Activated naive CD8-positive, alpha-beta T cell (primary cell): ENCODE results near the gene XPNPEP1.

Source experiments
- H3K27ac Mint-ChIP-seq: one replicate; pipeline ENCODE4 v1.8.0; 2021; ENCODE audit warnings: mixed read lengths
- H3K27me3 Mint-ChIP-seq: one replicate; pipeline ENCODE4 v1.8.0; 2021; ENCODE audit warnings: mixed read lengths
- H3K36me3 Mint-ChIP-seq: one replicate; pipeline ENCODE4 v1.8.0; 2021; ENCODE audit warnings: mixed read lengths
- H3K4me1 Mint-ChIP-seq: one replicate; pipeline ENCODE4 v1.8.0; 2021; ENCODE audit warnings: low read depth, mixed read lengths
- H3K4me3 Mint-ChIP-seq: one replicate; pipeline ENCODE4 v1.8.0; 2021; ENCODE audit warnings: mild to moderate bottlenecking, mixed read lengths
- H3K9me3 Mint-ChIP-seq: one replicate; pipeline ENCODE4 v1.8.0; 2021; ENCODE audit warnings: low read depth, mixed read lengths

XPNPEP1 gene

GRCh38 chr10:109895095-109895818, 28.1 kb downstream of the XPNPEP1 start:
- Mint-ChIP-seq H3K27ac (no peak overlapping the region), H3K4me3 (no peak overlapping the region), H3K9me3 (no peaks in the 10 kb centered on the region), H3K27me3 (no peaks in the 10 kb centered on the region), H3K36me3 (peaks cover 12% of the 10 kb centered on the region), H3K4me1 (peaks cover 45% of the 10 kb centered on the region)

- Mint-ChIP-seq H3K9me3 (no peaks in the 10 kb centered on the region), H3K4me3 (no peak overlapping the region), H3K36me3 (peaks cover 11% of the 10 kb centered on the region), H3K27ac (no peak overlapping the region), H3K4me1 (peaks cover 42% of the 10 kb centered on the region), H3K27me3 (no peaks in the 10 kb centered on the region)
Measured at GRCh38 chr10:109894516-109894915, 28.8 kb downstream of the XPNPEP1 start.

GRCh38 chr10:109893386-109893785, 29.9 kb downstream of the XPNPEP1 start:
- H3K9me3 Mint-ChIP-seq: no peaks in the 10 kb centered on the region
- H3K27ac Mint-ChIP-seq: no peak overlapping the region
- peaks cover 11% of the 10 kb centered on the region for H3K36me3 Mint-ChIP-seq
- no peak overlapping the region for H3K4me3 Mint-ChIP-seq
- no peaks in the 10 kb centered on the region for H3K27me3 Mint-ChIP-seq
- peaks cover 32% of the 10 kb centered on the region for H3K4me1 Mint-ChIP-seq

GRCh38 chr10:109892931-109893330, 30.4 kb downstream of the XPNPEP1 start:
- no peak overlapping the region for H3K4me3 Mint-ChIP-seq
- H3K36me3 Mint-ChIP-seq: peaks cover 9% of the 10 kb centered on the region
- H3K4me1 Mint-ChIP-seq: peaks cover 31% of the 10 kb centered on the region
- H3K9me3 Mint-ChIP-seq: no peaks in the 10 kb centered on the region
- no peaks in the 10 kb centered on the region for H3K27me3 Mint-ChIP-seq
- H3K27ac Mint-ChIP-seq: no peak overlapping the region

- Mint-ChIP-seq H3K9me3 (no peaks in the 10 kb centered on the region), H3K36me3 (peaks cover 5% of the 10 kb centered on the region), H3K4me3 (no peak overlapping the region), H3K4me1 (peaks cover 31% of the 10 kb centered on the region), H3K27me3 (no peaks in the 10 kb centered on the region), H3K27ac (no peak overlapping the region)
Measured at GRCh38 chr10:109892117-109892516, 31.2 kb downstream of the XPNPEP1 start.

- H3K9me3 Mint-ChIP-seq: no peaks in the 10 kb centered on the region
- H3K4me1 Mint-ChIP-seq: peaks cover 26% of the 10 kb centered on the region
- H3K4me3 Mint-ChIP-seq: no peak overlapping the region
- no peaks in the 10 kb centered on the region for H3K27me3 Mint-ChIP-seq
- peak overlapping the region; percentile 64 for H3K27ac Mint-ChIP-seq
- H3K36me3 Mint-ChIP-seq: peaks cover 4% of the 10 kb centered on the region
Measured at GRCh38 chr10:109891105-109891504, 32.2 kb downstream of the XPNPEP1 start.

GRCh38 chr10:109889867-109890266, 33.4 kb downstream of the XPNPEP1 start:
- H3K9me3 Mint-ChIP-seq: no peaks in the 10 kb centered on the region
- no peaks in the 10 kb centered on the region for H3K27me3 Mint-ChIP-seq
- peaks cover 7% of the 10 kb centered on the region for H3K36me3 Mint-ChIP-seq
- H3K27ac Mint-ChIP-seq: no peak overlapping the region
- peaks cover 21% of the 10 kb centered on the region for H3K4me1 Mint-ChIP-seq
- no peak overlapping the region for H3K4me3 Mint-ChIP-seq

- peaks cover 15% of the 10 kb centered on the region for H3K4me1 Mint-ChIP-seq
- H3K27ac Mint-ChIP-seq: no peak overlapping the region
- H3K9me3 Mint-ChIP-seq: no peaks in the 10 kb centered on the region
- no peaks in the 10 kb centered on the region for H3K27me3 Mint-ChIP-seq
- H3K36me3 Mint-ChIP-seq: peaks cover 13% of the 10 kb centered on the region
- no peak overlapping the region for H3K4me3 Mint-ChIP-seq
Measured at GRCh38 chr10:109887776-109888175, 35.5 kb downstream of the XPNPEP1 start.

- H3K27me3 Mint-ChIP-seq: no peaks in the 10 kb centered on the region
- peak overlapping the region; percentile 68 for H3K27ac Mint-ChIP-seq
- H3K36me3 Mint-ChIP-seq: peaks cover 15% of the 10 kb centered on the region
- no peak overlapping the region for H3K4me3 Mint-ChIP-seq
- H3K4me1 Mint-ChIP-seq: peaks cover 12% of the 10 kb centered on the region
- H3K9me3 Mint-ChIP-seq: no peaks in the 10 kb centered on the region
Measured at GRCh38 chr10:109887243-109887642, 36.1 kb downstream of the XPNPEP1 start.

- H3K27me3 Mint-ChIP-seq: no peaks in the 10 kb centered on the region
- H3K4me1 Mint-ChIP-seq: peaks cover 10% of the 10 kb centered on the region
- no peaks in the 10 kb centered on the region for H3K9me3 Mint-ChIP-seq
- peaks cover 13% of the 10 kb centered on the region for H3K36me3 Mint-ChIP-seq
- no peak overlapping the region for H3K27ac Mint-ChIP-seq
- no peak overlapping the region for H3K4me3 Mint-ChIP-seq
Measured at GRCh38 chr10:109886781-109887140, 36.5 kb downstream of the XPNPEP1 start.

GRCh38 chr10:109886037-109886780, 37.1 kb downstream of the XPNPEP1 start:
- Mint-ChIP-seq H3K9me3 (no peaks in the 10 kb centered on the region), H3K27ac (no peak overlapping the region), H3K4me3 (no peak overlapping the region), H3K36me3 (peaks cover 13% of the 10 kb centered on the region), H3K4me1 (peaks cover 10% of the 10 kb centered on the region), H3K27me3 (no peaks in the 10 kb centered on the region)

GRCh38 chr10:109883859-109884771, 39.2 kb downstream of the XPNPEP1 start:
- Mint-ChIP-seq H3K36me3 (peaks cover 10% of the 10 kb centered on the region), H3K4me1 (peaks cover 8% of the 10 kb centered on the region), H3K27me3 (no peaks in the 10 kb centered on the region), H3K27ac (no peak overlapping the region), H3K4me3 (no peak overlapping the region), H3K9me3 (no peaks in the 10 kb centered on the region)

- no peak overlapping the region for H3K27ac Mint-ChIP-seq
- H3K4me1 Mint-ChIP-seq: peaks cover 8% of the 10 kb centered on the region
- no peak overlapping the region for H3K4me3 Mint-ChIP-seq
- peaks cover 10% of the 10 kb centered on the region for H3K36me3 Mint-ChIP-seq
- no peaks in the 10 kb centered on the region for H3K27me3 Mint-ChIP-seq
- H3K9me3 Mint-ChIP-seq: no peaks in the 10 kb centered on the region
Measured at GRCh38 chr10:109882251-109883057, 40.9 kb downstream of the XPNPEP1 start.

- Mint-ChIP-seq H3K27ac (no peak overlapping the region), H3K27me3 (no peaks in the 10 kb centered on the region), H3K4me3 (no peak overlapping the region), H3K36me3 (peaks cover 10% of the 10 kb centered on the region), H3K4me1 (peaks cover 8% of the 10 kb centered on the region), H3K9me3 (no peaks in the 10 kb centered on the region)
Measured at GRCh38 chr10:109881769-109882057, 41.6 kb downstream of the XPNPEP1 start.
